Liver (tissue), 9 donors: Measurements from ENCODE around the gene LSAMP. TPM values are rescaled to one million over a fixed set of nuclear protein-coding genes. Genes with fewer than 3 reads are reported as not detected.
A peak's percentile ranks its signal among the peaks of the same experiment; 100 is the strongest.

Experiments
- DNase-seq: peaks from one replicate; pipeline ENCODE4 v3.0.0-alpha.2; 2017; ENCODE audit warnings: low spot score
- H3K27ac ChIP-seq, 2 donors: one replicate each; pipeline ENCODE4 v1.7.0; 2013; ENCODE audit warnings: inconsistent platforms in 2 of 2, low read length in 2 of 2, control low read depth in 1 of 2, low read depth in 1 of 2, mild to moderate bottlenecking in 1 of 2
- H3K27me3 ChIP-seq, 4 donors: one replicate each; pipeline versions ENCODE4 v1.6.1 to v1.7.0; 2013; ENCODE audit warnings: low read length in 3 of 4, inconsistent platforms in 1 of 4, mild to moderate bottlenecking in 1 of 4, moderate library complexity in 1 of 4; ENCODE audit not compliant: control insufficient read depth in 4 of 4, insufficient read depth in 4 of 4
- H3K36me3 ChIP-seq, 4 donors: one replicate each; pipeline versions ENCODE4 v1.6.1 to v1.7.0; 2013; ENCODE audit warnings: low read length in 3 of 4, mild to moderate bottlenecking in 3 of 4, low read depth in 1 of 4, moderate library complexity in 1 of 4; ENCODE audit not compliant: control insufficient read depth in 4 of 4, insufficient read depth in 3 of 4
- H3K4me1 ChIP-seq, 4 donors: one replicate each; pipeline versions ENCODE4 v1.6.1 to v1.7.0; 2013; ENCODE audit warnings: low read length in 3 of 4, mild to moderate bottlenecking in 3 of 4, moderate library complexity in 1 of 4; ENCODE audit not compliant: control insufficient read depth in 4 of 4, insufficient read depth in 4 of 4
- H3K4me3 ChIP-seq, 3 donors: one replicate each; pipeline versions ENCODE4 v1.6.1 to v1.7.0; 2013; ENCODE audit warnings: low read length in 3 of 3, control low read depth in 1 of 3, low read depth in 1 of 3, mild to moderate bottlenecking in 1 of 3
- H3K9ac ChIP-seq, 2 donors: one replicate each; pipeline ENCODE4 v1.7.0; 2013; ENCODE audit warnings: low read length in 2 of 2, mild to moderate bottlenecking in 2 of 2, moderate library complexity in 2 of 2, control low read depth in 1 of 2, low read depth in 1 of 2
- H3K9me3 ChIP-seq, 4 donors: one replicate each; pipeline versions ENCODE4 v1.6.1 to v1.7.0; 2013; ENCODE audit warnings: low read length in 3 of 4; ENCODE audit not compliant: control insufficient read depth in 4 of 4
- EGR1 ChIP-seq, 2 donors: IDR thresholded peaks; 2 replicates each; pipeline ENCODE4 v1.6.1; 2016 to 2018; ENCODE audit warnings: antibody characterized with exemption in 2 of 2, low read depth in 2 of 2
- FOXA1 ChIP-seq: IDR thresholded peaks from 2 replicates; pipeline ENCODE4 v1.6.1; 2016; ENCODE audit warnings: antibody characterized with exemption
- GABPA ChIP-seq, 2 donors: IDR thresholded peaks in 1 of 2; conservative IDR thresholded peaks in 1 of 2; 2 replicates each; pipeline ENCODE4 v1.6.1; 2016; ENCODE audit warnings: antibody characterized with exemption in 2 of 2, mild to moderate bottlenecking in 1 of 2, moderate library complexity in 1 of 2
- JUND ChIP-seq, 2 donors: IDR thresholded peaks; 2 replicates each; pipeline ENCODE4 v1.6.1; 2016; ENCODE audit warnings: antibody characterized with exemption in 2 of 2
- NR2F2 ChIP-seq: IDR thresholded peaks from 2 replicates; pipeline ENCODE4 v1.6.1; 2016; ENCODE audit warnings: antibody characterized with exemption
- RAD21 ChIP-seq, 2 donors: IDR thresholded peaks; 2 replicates each; pipeline ENCODE4 v1.6.1; 2016; ENCODE audit warnings: antibody characterized with exemption in 2 of 2, mild to moderate bottlenecking in 2 of 2
- RXRA ChIP-seq, 2 donors: IDR thresholded peaks; 2 replicates each; pipeline ENCODE4 v1.6.1; 2017 to 2018; ENCODE audit warnings: antibody characterized with exemption in 2 of 2, mild to moderate bottlenecking in 1 of 2
- SP1 ChIP-seq: IDR thresholded peaks from 2 replicates; pipeline ENCODE4 v1.6.1; 2018; ENCODE audit warnings: antibody characterized with exemption, mild to moderate bottlenecking
- YY1 ChIP-seq: IDR thresholded peaks from 2 replicates; pipeline ENCODE4 v1.6.1; 2016; ENCODE audit warnings: antibody characterized with exemption, mild to moderate bottlenecking
- WGBS: extraction: QIAGEN DNeasy Blood & Tissue Kit; methylation state at CpG from one replicate; pipeline ENCODE4 v1.1.7; 2013; 5-methylcytosine and 5-hydroxymethylcytosine counted together
- polyA plus RNA-seq, 2 donors: library from polyadenylated mRNA; stranded (reverse) in 1 of 2; unstranded in 1 of 2; fragments of 200-250 nt in 1 of 2; fragments of >200 nt in 1 of 2; fragmentation: Nextera tagmentation in 1 of 2; extraction: Ambion mirVana in 1 of 2; gene quantifications; one replicate each; pipeline versions ENCODE4 v1.2.1 to v1.2.3, GENCODE V29; 2013 to 2015
- total RNA-seq, 2 donors: library from RNA; depleted of rRNA; stranded (reverse); fragments of >200 nt; gene quantifications; one replicate each; pipeline ENCODE4 v1.2.3, GENCODE V29; 2014
- TF ChIP-seq, protein P1 (sequence below): IDR thresholded peaks from 2 replicates; pipeline ENCODE4 v1.6.1; 2016; ENCODE audit warnings: antibody characterized with exemption
- TF ChIP-seq, protein P2 (sequence below): IDR thresholded peaks from 2 replicates; pipeline ENCODE4 v1.6.1; 2016; ENCODE audit warnings: antibody characterized with exemption
- TF ChIP-seq, protein P3 (sequence below): IDR thresholded peaks from 2 replicates; pipeline ENCODE4 v1.6.1; 2016; ENCODE audit warnings: antibody characterized with exemption, mild to moderate bottlenecking
- TF ChIP-seq, protein P4 (sequence below): IDR thresholded peaks from 2 replicates; pipeline ENCODE4 v1.6.1; 2016; ENCODE audit warnings: antibody characterized with exemption
- TF ChIP-seq, protein P5 (sequence below): fragments of 150-350 bp; IDR thresholded peaks from 2 replicates; pipeline ENCODE4 v1.5.1; 2017; ENCODE audit warnings: improper control_type of control experiment, low read depth, low read length; ENCODE audit not compliant: missing input control
- donor health status: healthy.
- donor health status: healthy.
- donor health status: healthy.
- donor health status: healthy.
- donor health status: healthy.

The LSAMP gene
- total and polyA plus RNA-seq, 4 donors, result 0.01 to 0.17 (median 0.06) TPM

DNA sequence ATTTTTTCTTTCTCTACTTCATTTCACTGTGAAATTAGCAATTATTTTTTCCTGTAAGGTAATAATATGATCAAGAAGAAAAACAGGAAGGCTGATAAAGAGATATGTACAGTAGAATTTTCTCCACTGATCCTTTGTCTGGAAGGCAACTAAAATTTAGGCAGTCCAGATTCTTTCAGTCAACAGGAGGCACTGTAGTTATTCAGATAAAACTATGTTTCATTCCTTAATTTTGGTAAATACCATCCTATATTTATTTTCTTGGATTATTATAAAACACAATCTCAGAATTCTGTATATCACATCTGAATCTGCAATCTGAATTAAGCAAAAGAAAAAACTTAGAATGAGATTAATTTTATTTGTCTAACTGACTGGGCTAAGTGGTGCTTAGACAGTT, 343.2 kb downstream of the LSAMP start:
- TF ChIP-seq RAD21 (IDR thresholded peaks at IDR 0.05), result peak in 1 of 2 donors; percentile 9
- no peak for TF ChIP-seq GABPA (IDR thresholded peaks at IDR 0.05 in 1 of 2, conservative IDR thresholded peaks at IDR 0.05 in 1 of 2)
- H3K9ac ChIP-seq, result no peak overlapping the region
- no peak overlapping the region for H3K4me3 ChIP-seq
- H3K4me1 ChIP-seq, result no peaks in the 10 kb centered on the region
- H3K9me3 ChIP-seq, result no peaks in the 10 kb centered on the region
- H3K27ac ChIP-seq, result no peak overlapping the region
- no peak for DNase-seq
- H3K27me3 ChIP-seq, result no peaks in the 10 kb centered on the region
- no peaks in the 10 kb centered on the region for H3K36me3 ChIP-seq

DNA sequence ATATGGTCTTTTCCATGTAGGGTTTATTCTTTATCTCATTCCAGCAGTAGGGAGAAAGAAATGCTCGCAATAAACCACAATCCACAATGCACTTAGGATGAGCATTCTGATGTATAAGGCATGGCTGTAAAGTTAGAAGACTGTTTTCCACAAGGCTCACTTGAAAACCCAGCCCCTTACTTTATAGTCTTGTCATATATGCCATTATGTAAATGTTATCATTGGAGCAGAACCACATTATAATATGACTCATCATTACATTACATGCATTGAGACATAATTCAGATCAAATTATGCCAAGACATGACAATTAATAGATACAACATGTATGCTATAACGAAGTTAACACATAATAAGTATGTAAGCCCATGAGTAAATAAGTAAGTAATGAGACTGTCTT, 348.1 kb downstream of the LSAMP start:
- TF ChIP-seq YY1 (no peak), EGR1 (IDR thresholded peaks at IDR 0.05; ENCODE audit: low read depth in 2 of 2) (no peak), JUND (IDR thresholded peaks at IDR 0.05) (no peak), GABPA (IDR thresholded peaks at IDR 0.05 in 1 of 2, conservative IDR thresholded peaks at IDR 0.05 in 1 of 2) (no peak), RXRA (IDR thresholded peaks at IDR 0.05) (no peak)
- TF ChIP-seq, protein P1, sequence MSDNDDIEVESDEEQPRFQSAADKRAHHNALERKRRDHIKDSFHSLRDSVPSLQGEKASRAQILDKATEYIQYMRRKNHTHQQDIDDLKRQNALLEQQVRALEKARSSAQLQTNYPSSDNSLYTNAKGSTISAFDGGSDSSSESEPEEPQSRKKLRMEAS, result no peak
- H3K27me3 ChIP-seq, result no peaks in the 10 kb centered on the region
- no peak overlapping the region for H3K4me3 ChIP-seq
- no peaks in the 10 kb centered on the region for H3K9me3 ChIP-seq
- peaks cover 0 to 10% (median 3%) of the 10 kb centered on the region in 4 donors for H3K4me1 ChIP-seq
- 77% methylated on average over 2 of the region's 2 CpGs for WGBS
- H3K36me3 ChIP-seq, result no peaks in the 10 kb centered on the region
- DNase-seq, result no peak
- no peak overlapping the region for H3K27ac ChIP-seq
- no peak overlapping the region for H3K9ac ChIP-seq

DNA sequence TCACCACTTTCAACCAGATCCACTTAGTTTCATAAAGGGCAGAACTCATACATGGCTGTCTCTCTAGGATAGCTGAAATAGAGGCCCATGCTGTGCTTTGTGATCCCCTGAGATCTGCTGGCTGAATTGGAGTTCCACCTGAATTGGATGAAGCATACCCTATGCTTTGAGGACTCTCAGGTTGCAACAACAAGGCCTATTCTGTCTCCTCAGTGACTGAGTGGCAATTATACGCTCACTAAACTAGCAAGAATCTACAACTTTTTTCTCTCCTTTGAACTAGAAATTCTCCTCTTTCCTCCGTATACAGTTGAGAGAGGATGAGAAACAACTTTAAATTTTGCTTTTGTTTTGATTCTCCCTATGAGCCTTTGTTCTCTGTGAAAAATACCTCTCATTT, 348.7 kb downstream of the LSAMP start:
- 87% methylated on average over 2 of the region's 2 CpGs for WGBS
- H3K4me3 ChIP-seq, result no peak overlapping the region
- no peak overlapping the region for H3K9ac ChIP-seq
- H3K27ac ChIP-seq, result no peak overlapping the region
- no peaks in the 10 kb centered on the region for H3K36me3 ChIP-seq
- no peak for DNase-seq
- TF ChIP-seq, protein P2, sequence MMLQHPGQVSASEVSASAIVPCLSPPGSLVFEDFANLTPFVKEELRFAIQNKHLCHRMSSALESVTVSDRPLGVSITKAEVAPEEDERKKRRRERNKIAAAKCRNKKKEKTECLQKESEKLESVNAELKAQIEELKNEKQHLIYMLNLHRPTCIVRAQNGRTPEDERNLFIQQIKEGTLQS, result no peak
- TF ChIP-seq RXRA (IDR thresholded peaks at IDR 0.05) (no peak), JUND (IDR thresholded peaks at IDR 0.05) (no peak), GABPA (IDR thresholded peaks at IDR 0.05 in 1 of 2, conservative IDR thresholded peaks at IDR 0.05 in 1 of 2) (no peak), EGR1 (IDR thresholded peaks at IDR 0.05; ENCODE audit: low read depth in 2 of 2) (no peak), FOXA1 (no peak), NR2F2 (no peak), SP1 (no peak)
- TF ChIP-seq, protein P3, sequence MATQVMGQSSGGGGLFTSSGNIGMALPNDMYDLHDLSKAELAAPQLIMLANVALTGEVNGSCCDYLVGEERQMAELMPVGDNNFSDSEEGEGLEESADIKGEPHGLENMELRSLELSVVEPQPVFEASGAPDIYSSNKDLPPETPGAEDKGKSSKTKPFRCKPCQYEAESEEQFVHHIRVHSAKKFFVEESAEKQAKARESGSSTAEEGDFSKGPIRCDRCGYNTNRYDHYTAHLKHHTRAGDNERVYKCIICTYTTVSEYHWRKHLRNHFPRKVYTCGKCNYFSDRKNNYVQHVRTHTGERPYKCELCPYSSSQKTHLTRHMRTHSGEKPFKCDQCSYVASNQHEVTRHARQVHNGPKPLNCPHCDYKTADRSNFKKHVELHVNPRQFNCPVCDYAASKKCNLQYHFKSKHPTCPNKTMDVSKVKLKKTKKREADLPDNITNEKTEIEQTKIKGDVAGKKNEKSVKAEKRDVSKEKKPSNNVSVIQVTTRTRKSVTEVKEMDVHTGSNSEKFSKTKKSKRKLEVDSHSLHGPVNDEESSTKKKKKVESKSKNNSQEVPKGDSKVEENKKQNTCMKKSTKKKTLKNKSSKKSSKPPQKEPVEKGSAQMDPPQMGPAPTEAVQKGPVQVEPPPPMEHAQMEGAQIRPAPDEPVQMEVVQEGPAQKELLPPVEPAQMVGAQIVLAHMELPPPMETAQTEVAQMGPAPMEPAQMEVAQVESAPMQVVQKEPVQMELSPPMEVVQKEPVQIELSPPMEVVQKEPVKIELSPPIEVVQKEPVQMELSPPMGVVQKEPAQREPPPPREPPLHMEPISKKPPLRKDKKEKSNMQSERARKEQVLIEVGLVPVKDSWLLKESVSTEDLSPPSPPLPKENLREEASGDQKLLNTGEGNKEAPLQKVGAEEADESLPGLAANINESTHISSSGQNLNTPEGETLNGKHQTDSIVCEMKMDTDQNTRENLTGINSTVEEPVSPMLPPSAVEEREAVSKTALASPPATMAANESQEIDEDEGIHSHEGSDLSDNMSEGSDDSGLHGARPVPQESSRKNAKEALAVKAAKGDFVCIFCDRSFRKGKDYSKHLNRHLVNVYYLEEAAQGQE, result no peak
- TF ChIP-seq, protein P4, sequence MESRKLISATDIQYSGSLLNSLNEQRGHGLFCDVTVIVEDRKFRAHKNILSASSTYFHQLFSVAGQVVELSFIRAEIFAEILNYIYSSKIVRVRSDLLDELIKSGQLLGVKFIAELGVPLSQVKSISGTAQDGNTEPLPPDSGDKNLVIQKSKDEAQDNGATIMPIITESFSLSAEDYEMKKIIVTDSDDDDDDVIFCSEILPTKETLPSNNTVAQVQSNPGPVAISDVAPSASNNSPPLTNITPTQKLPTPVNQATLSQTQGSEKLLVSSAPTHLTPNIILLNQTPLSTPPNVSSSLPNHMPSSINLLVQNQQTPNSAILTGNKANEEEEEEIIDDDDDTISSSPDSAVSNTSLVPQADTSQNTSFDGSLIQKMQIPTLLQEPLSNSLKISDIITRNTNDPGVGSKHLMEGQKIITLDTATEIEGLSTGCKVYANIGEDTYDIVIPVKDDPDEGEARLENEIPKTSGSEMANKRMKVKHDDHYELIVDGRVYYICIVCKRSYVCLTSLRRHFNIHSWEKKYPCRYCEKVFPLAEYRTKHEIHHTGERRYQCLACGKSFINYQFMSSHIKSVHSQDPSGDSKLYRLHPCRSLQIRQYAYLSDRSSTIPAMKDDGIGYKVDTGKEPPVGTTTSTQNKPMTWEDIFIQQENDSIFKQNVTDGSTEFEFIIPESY, result no peak
- TF ChIP-seq, protein P5, sequence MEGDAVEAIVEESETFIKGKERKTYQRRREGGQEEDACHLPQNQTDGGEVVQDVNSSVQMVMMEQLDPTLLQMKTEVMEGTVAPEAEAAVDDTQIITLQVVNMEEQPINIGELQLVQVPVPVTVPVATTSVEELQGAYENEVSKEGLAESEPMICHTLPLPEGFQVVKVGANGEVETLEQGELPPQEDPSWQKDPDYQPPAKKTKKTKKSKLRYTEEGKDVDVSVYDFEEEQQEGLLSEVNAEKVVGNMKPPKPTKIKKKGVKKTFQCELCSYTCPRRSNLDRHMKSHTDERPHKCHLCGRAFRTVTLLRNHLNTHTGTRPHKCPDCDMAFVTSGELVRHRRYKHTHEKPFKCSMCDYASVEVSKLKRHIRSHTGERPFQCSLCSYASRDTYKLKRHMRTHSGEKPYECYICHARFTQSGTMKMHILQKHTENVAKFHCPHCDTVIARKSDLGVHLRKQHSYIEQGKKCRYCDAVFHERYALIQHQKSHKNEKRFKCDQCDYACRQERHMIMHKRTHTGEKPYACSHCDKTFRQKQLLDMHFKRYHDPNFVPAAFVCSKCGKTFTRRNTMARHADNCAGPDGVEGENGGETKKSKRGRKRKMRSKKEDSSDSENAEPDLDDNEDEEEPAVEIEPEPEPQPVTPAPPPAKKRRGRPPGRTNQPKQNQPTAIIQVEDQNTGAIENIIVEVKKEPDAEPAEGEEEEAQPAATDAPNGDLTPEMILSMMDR, result no peak
- H3K27me3 ChIP-seq, result no peaks in the 10 kb centered on the region
- peaks cover 0 to 10% (median 3%) of the 10 kb centered on the region in 4 donors for H3K4me1 ChIP-seq
- no peaks in the 10 kb centered on the region for H3K9me3 ChIP-seq
